Measurements from ENCODE around the gene SEBOX.

DNA sequence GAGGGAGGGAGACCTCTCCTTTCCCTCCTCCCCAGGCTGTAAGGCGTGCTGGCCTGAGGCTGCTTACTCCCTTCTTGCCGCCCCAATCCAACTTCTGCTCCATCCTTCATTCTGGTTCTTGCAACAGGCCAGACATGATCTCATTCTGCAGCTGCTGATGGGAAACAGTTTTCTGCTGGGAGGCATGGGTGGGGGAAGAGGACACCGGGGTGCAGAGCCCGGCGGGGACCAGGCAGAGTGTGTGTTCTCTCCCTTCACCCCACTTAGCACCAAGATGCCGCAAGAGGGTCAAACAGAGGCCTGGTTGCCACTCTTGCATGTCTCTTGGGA, 7.9 kb upstream of the SEBOX start:
- TF ChIP-seq, protein P1, sequence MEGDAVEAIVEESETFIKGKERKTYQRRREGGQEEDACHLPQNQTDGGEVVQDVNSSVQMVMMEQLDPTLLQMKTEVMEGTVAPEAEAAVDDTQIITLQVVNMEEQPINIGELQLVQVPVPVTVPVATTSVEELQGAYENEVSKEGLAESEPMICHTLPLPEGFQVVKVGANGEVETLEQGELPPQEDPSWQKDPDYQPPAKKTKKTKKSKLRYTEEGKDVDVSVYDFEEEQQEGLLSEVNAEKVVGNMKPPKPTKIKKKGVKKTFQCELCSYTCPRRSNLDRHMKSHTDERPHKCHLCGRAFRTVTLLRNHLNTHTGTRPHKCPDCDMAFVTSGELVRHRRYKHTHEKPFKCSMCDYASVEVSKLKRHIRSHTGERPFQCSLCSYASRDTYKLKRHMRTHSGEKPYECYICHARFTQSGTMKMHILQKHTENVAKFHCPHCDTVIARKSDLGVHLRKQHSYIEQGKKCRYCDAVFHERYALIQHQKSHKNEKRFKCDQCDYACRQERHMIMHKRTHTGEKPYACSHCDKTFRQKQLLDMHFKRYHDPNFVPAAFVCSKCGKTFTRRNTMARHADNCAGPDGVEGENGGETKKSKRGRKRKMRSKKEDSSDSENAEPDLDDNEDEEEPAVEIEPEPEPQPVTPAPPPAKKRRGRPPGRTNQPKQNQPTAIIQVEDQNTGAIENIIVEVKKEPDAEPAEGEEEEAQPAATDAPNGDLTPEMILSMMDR (IDR thresholded peaks at IDR 0.05) = no peak
- TF ChIP-seq POLR2A (IDR thresholded peaks at IDR 0.05) = no peak

All from thyroid gland (tissue), 4 donors.